Hepatocyte (in vitro differentiated cells): ENCODE results near the gene PRKG1.

Experiments
- EZH2 ChIP-seq: fragments of 200-600 bp; sonication (generic); IDR thresholded peaks from 2 replicates; pipeline ENCODE4 v1.6.1; 2016; ENCODE audit warnings: antibody characterized with exemption, mild to moderate bottlenecking, borderline replicate concordance
- TF ChIP-seq, protein P1 (sequence below): fragments of 200-600 bp; sonication (generic); IDR thresholded peaks from 2 replicates; pipeline ENCODE4 v1.5.1; 2016; ENCODE audit warnings: antibody characterized with exemption, mild to moderate bottlenecking; ENCODE audit not compliant: poor library complexity

DNA sequence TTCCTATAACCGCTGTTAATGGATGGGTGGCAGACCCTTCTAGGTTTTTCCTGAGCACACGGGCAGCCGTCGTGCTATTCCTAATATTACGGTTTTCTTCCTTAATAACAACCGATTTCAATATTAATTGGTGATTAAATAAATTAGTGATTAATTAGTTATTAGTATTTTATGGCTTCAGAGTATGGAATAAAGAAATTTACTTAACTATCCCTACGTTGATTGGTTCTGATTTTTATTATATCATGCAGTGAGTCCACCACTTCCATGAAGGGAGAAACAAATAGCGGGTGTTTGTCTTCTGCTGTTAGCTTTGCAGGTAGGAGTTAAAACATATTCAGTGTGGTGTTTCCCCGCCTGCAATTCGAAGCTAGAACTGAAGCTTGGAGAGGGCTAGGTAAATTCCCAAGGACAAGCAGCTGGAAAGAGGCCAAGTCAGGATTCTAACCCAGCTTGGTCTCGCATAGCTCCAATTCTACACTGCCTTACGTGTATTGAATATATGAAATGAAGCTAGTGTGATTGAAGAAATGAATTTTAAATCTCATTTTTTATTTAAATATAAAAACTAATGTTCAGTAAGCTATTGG is 626.0 kb downstream of the PRKG1 start:
- TF ChIP-seq, protein P1, sequence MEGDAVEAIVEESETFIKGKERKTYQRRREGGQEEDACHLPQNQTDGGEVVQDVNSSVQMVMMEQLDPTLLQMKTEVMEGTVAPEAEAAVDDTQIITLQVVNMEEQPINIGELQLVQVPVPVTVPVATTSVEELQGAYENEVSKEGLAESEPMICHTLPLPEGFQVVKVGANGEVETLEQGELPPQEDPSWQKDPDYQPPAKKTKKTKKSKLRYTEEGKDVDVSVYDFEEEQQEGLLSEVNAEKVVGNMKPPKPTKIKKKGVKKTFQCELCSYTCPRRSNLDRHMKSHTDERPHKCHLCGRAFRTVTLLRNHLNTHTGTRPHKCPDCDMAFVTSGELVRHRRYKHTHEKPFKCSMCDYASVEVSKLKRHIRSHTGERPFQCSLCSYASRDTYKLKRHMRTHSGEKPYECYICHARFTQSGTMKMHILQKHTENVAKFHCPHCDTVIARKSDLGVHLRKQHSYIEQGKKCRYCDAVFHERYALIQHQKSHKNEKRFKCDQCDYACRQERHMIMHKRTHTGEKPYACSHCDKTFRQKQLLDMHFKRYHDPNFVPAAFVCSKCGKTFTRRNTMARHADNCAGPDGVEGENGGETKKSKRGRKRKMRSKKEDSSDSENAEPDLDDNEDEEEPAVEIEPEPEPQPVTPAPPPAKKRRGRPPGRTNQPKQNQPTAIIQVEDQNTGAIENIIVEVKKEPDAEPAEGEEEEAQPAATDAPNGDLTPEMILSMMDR: no peak
- TF ChIP-seq EZH2: no peak
